GM03348 (cell line): ENCODE measurements around the gene LDHB.
"Not testable (repeated sequence)": the region's sequence is repeated elsewhere in the genome, so short reads cannot be mapped to it uniquely, and the experiment has no call there.

Experiments used
- DNase-seq: peaks from one replicate; pipeline ENCODE4 v3.0.0; 2012; ENCODE audit warnings: low spot score

Gene LDHB

DNA sequence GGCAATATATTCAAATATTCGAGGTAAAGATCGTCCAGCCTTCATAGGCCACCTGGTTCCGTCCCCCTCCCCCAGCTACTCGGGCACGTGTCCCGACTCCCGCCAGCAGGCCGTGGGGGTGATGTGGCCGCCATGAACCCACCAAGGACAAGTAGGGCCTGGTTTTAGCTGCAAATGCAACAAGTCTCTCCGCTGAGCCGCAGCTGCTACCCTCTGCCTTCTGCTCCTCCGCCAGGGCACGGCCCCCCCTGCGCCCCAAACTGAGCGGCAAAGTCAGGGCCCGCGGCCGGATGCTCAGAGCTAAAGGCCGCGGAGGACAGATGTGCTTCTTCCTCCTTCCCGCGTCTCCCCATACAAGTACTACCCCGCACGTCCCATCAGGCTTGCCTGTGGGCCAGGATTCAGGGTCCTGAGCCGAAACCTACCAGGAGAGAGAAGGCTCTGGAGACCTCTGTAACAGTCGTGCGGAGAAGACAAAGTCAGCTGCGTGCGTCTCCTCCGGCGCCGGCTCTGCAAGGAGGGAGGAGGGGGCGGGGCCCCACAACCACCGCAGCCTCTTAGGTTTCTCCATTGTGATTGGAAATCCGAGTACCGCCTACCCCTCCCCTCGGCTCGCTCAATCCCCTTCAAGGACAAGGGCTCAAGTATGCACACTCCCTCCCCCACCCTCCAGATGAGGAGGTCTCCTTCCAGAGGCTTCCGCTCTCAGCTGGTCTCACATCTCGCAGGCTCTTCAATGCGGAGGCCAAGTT is at the start of gene LDHB:
LDHB (minus strand) TSS at position 517 of the 752 bp plus-strand sequence. CDS start 3,171 bp downstream, outside the sequence.
- peak; percentile 97 for DNase-seq

- no peak for DNase-seq
These were observed 47.2 kb upstream of the LDHB start for GRCh38 chr12:21704847-21705246.

GRCh38 chr12:21699851-21700250 is 42.2 kb upstream of the LDHB start:
- DNase-seq, result no peak

GRCh38 chr12:21697904-21698630 is 40.4 kb upstream of the LDHB start:
- DNase-seq, result peak; percentile 34

DNA sequence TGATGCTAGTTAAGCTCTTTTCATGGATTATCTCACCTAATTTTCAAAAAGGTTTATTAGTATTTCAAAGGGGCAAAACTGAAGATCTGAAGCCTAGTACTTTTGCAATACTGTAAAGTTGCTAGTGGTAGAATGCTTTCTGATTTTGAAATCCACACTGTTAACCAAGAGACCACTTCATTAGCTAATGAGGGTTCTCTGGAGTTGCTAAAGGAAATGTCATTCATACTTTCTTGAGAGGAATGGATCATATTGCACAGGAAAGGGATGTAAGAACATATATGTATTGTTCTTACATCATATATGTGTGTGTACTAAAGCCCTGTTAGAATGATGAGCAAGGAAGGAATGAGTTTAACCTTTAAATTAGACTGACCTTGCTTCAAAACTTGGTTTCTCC is 39.0 kb upstream of the LDHB start:
- no peak for DNase-seq

GRCh38 chr12:21695986-21696385 is 38.3 kb upstream of the LDHB start:
- no peak for DNase-seq

DNA sequence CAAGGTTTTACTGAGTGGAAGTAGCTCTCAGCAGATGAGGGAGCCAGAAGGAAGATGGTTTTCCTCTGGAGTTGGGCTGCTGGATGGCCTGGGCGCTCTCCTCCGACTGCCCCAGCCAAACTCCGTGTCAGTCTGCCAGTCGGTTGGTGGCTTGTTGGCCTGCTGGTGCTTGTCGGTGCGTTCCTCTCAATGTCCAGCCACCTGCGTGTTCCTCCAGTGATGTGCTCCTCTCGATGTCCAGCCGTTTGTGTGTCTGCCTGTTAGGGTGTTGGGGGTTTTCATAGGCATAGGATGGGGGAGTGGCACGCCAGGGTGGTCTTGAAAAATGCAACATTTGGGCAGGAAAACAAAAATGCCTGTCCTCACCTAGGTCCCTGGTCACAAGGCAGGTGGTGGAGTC is 37.0 kb upstream of the LDHB start:
- DNase-seq, result no peak

DNA sequence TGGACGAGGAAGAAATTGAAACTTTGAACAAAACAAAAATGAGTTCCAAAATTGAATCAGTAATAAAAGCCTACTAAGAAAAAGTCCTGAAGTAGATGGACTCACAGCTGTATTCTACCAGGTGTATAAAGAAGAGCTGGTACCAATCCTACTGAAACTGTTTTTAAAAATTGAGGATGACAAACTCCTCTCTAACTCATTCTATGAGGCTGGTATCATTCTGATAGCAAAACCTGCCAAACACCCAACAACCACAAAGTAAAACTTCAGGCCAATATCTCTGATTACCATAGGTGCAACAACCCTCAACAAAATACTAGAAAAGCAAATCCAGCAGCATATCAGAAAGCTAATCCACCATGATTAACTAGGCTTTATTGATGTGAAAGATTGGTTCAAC is 33.9 kb upstream of the LDHB start:
- no peak for DNase-seq

GRCh38 chr12:21690704-21691368 is 33.2 kb upstream of the LDHB start:
- DNase-seq, result no peak

DNA sequence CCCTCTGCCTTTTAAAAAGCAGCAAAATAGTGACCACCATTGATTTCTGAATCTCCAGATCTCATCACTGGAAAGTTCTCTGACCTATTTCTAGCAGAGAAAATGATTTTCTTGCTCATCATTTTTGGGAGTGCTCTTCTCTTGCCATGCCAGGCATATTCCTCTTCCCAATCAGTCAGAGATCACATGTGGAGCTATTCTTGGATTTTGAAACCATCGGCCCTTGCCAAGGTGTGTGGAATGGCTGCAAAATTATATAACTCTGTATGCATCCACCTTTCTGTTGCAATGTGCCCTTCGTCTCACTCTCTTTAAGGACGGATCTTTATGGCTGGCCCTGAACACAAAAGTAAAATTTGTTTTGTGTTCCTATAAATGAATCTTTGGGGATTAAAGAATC is 25.5 kb upstream of the LDHB start:
- no peak for DNase-seq

- no peak for DNase-seq
These were observed 21.3 kb upstream of the LDHB start for GRCh38 chr12:21678959-21679358.

DNA sequence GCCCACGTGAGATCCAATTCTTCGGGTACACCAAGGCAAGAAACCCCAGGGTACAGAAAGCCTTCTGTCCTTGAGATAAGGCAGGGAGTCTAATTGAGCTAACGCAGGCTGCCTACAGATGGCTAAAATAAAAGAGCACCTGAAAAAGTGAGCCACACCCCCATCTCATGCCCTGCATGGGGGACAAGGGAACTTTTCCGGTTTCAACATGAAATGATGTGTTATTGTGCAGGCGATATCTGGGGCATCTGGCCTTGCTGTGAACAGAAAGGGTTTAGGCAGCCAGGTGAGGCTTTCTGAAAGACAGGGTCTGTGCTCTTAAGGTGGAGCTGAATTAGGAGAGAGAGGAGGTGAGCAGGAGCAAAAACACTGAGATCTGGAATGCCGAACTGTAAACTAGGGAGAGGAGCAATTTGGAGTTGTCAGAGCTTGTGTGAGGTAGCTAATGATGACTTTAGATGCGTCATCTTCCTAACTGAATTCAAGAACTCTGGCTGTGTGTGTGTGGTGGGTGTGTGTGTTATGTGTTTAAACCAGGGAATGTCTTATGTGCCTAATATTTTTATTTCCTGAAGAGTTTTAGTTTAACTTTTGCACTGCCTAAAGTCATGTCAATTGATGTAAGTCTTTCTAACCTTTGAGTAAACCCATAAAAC is 20.1 kb upstream of the LDHB start:
- DNase-seq, result no peak

GRCh38 chr12:21677204-21677603 is 19.6 kb upstream of the LDHB start:
- no peak for DNase-seq

GRCh38 chr12:21676776-21677175 is 19.1 kb upstream of the LDHB start:
- no peak for DNase-seq

- DNase-seq, result no peak
These were observed 18.0 kb upstream of the LDHB start for GRCh38 chr12:21675641-21676040.

DNA sequence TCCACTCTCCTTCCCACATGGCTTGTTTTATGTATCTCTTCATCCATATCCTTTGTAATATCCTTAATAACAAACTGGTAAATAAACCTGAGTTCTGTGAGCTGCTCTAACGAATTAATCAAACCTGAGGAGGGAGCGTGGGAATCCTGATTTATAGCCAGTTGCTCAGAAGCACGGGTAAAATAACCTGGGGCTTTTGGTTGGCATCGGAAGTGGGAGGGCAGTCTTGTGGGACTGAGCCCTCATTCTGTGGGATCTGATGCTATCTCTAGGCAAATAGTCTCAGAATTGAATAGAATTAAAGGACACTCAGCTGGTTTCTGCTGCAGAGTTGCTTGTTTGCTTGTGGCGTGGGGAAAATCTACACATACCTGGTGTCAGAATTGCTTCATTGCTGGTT is 17.5 kb upstream of the LDHB start:
- no peak for DNase-seq

GRCh38 chr12:21673830-21674552 is 16.3 kb upstream of the LDHB start:
- not testable (repeated sequence) for DNase-seq

DNA sequence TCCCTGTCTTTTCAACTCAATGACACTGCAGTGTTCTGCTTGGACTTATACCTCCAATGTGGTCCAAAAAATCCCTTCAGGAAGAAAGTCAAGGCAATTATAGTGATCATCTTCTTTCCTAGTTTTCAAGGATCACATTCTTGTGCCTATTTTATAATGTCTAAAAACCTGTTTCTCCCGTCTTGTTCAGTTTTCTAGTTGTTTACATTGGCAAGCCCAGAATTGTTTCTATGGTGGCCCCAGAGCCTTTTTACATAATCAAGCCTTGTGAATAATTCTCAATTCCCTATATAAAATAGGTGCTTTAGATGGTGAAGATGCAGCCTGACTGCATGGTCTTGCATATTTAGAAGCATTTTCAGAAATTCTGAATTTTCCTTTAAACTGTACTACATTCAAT is 14.5 kb upstream of the LDHB start:
- no peak for DNase-seq

- DNase-seq, result no peak
These were observed 9.1 kb upstream of the LDHB start for GRCh38 chr12:21666722-21667121.

GRCh38 chr12:21665816-21666215 is 8.2 kb upstream of the LDHB start:
- DNase-seq, result no peak

GRCh38 chr12:21662122-21662792 is 4.6 kb upstream of the LDHB start:
- no peak for DNase-seq
